Breast epithelium (tissue), 4 donors: ENCODE data around the gene RFT1. TPM values are rescaled to one million over a fixed set of nuclear protein-coding genes. Genes with fewer than 3 reads are reported as not detected.
A peak's percentile ranks its signal among the peaks of the same experiment; 100 is the strongest.

ENCODE experiments used
- DNase-seq, 2 donors: peaks; one replicate each; pipeline ENCODE4 v3.0.0-alpha.2; 2019; ENCODE audit warnings: low spot score in 2 of 2
- H3K27ac ChIP-seq, 2 donors: fragments of 200-600 bp; sonication (generic) in 1 of 2; one replicate each; pipeline ENCODE4 v1.5.1; 2016 to 2019; ENCODE audit warnings: mild to moderate bottlenecking in 1 of 2
- H3K27me3 ChIP-seq, 2 donors: fragments of 200-600 bp; sonication (generic) in 1 of 2; one replicate each; pipeline versions ENCODE4 v1.5.1 to v1.6.0; 2017 to 2019; ENCODE audit warnings: control low read depth in 1 of 2, mild to moderate bottlenecking in 1 of 2
- H3K36me3 ChIP-seq: fragments of 200-600 bp; one replicate; pipeline ENCODE4 v1.5.1; 2019
- H3K4me1 ChIP-seq, 2 donors: fragments of 200-600 bp; sonication (generic); one replicate each; pipeline ENCODE4 v1.5.1; 2016 to 2019; ENCODE audit warnings: control low read depth in 1 of 2
- H3K4me3 ChIP-seq, 3 donors: fragments of 200-600 bp; sonication (generic); 1 replicate in 2 of 3; 2 replicates in 1 of 3; pipeline ENCODE4 v1.5.1; 2016 to 2019; ENCODE audit warnings: mild to moderate bottlenecking in 3 of 3, moderate library complexity in 2 of 3
- H3K9me3 ChIP-seq, 2 donors: fragments of 200-600 bp; sonication (generic) in 1 of 2; one replicate each; pipeline ENCODE4 v1.5.1; 2016 to 2019; ENCODE audit warnings: control low read depth in 1 of 2
- CTCF ChIP-seq, 3 donors: fragments of 450-650 bp; IDR thresholded peaks; one replicate each; pipeline ENCODE4 v1.5.1; 2016 to 2017; ENCODE audit warnings: antibody characterized with exemption in 3 of 3, mild to moderate bottlenecking in 3 of 3, moderate library complexity in 3 of 3
- POLR2A ChIP-seq: fragments of 450-650 bp; IDR thresholded peaks from one replicate; pipeline ENCODE4 v1.6.1; 2016; ENCODE audit warnings: antibody characterized with exemption, mild to moderate bottlenecking, moderate library complexity
- POLR2AphosphoS5 ChIP-seq, 3 donors: sonication (generic); formaldehyde crosslinking; IDR thresholded peaks; one replicate each; pipeline ENCODE4 v1.6.1; 2017; ENCODE audit warnings: antibody characterized with exemption in 3 of 3
- intact Hi-C: fragments of 100-400 bp; cut with DNase I; formaldehyde crosslinking; loops from one replicate; pipeline ENCODE4 v1.15.1; 2023; ENCODE audit warnings: low total_unique reads
- total RNA-seq, 3 donors: library from RNA; depleted of rRNA; stranded (reverse); fragments of >200 nt; gene quantifications; one replicate each; pipeline ENCODE4 v1.1.0, GENCODE V29; 2016

Gene RFT1
- total RNA-seq, 3 donors from 2014 or later = 9.5 to 11.7 (median 10.1) TPM

- H3K9me3 ChIP-seq = no peaks in the 10 kb centered on the region
- intact Hi-C loops = no loop called here
- H3K4me3 ChIP-seq = no peak overlapping the region
- DNase-seq = peak in 1 of 2 donors; percentile 68
- peak overlapping the region; percentile 29 to 63 for H3K27ac ChIP-seq
- no peaks in the 10 kb centered on the region for H3K27me3 ChIP-seq
- TF ChIP-seq CTCF (IDR thresholded peaks at IDR 0.05) (no peak), POLR2A (no peak), POLR2AphosphoS5 (IDR thresholded peaks at IDR 0.05) (no peak)
- no peaks in the 10 kb centered on the region for H3K4me1 ChIP-seq
- H3K36me3 ChIP-seq = no peaks in the 10 kb centered on the region
These were observed 14.9 kb upstream of the RFT1 start for GRCh38 chr3:53144862-53145712.

GRCh38 chr3:53144446-53144845, 14.2 kb upstream of the RFT1 start:
- H3K4me3 ChIP-seq = no peak overlapping the region
- TF ChIP-seq POLR2A = no peak
- TF ChIP-seq POLR2AphosphoS5 (IDR thresholded peaks at IDR 0.05) = no peak
- TF ChIP-seq CTCF (IDR thresholded peaks at IDR 0.05) = no peak
- no peaks in the 10 kb centered on the region for H3K36me3 ChIP-seq
- H3K9me3 ChIP-seq = no peaks in the 10 kb centered on the region
- intact Hi-C loops = no loop called here
- no peaks in the 10 kb centered on the region for H3K27me3 ChIP-seq
- no peak for DNase-seq
- no peaks in the 10 kb centered on the region for H3K4me1 ChIP-seq
- H3K27ac ChIP-seq = no peak overlapping the region

GRCh38 chr3:53142986-53143385, 12.8 kb upstream of the RFT1 start:
- no peak for DNase-seq
- intact Hi-C loops = loop anchor here (1.0 kb wide), 1 partner anchor 22 kb away; no protein-coding TSS in a partner anchor
- Histone ChIP-seq H3K36me3 (no peaks in the 10 kb centered on the region), H3K4me1 (no peaks in the 10 kb centered on the region), H3K9me3 (no peaks in the 10 kb centered on the region), H3K27ac (no peak overlapping the region), H3K27me3 (no peaks in the 10 kb centered on the region), H3K4me3 (no peak overlapping the region)
- no peak for TF ChIP-seq POLR2AphosphoS5 (IDR thresholded peaks at IDR 0.05)
- no peak for TF ChIP-seq CTCF (IDR thresholded peaks at IDR 0.05)
- no peak for TF ChIP-seq POLR2A

- Histone ChIP-seq H3K27ac (no peak overlapping the region), H3K9me3 (no peaks in the 10 kb centered on the region), H3K4me3 (no peak overlapping the region), H3K36me3 (no peaks in the 10 kb centered on the region), H3K4me1 (no peaks in the 10 kb centered on the region), H3K27me3 (no peaks in the 10 kb centered on the region)
- DNase-seq = no peak
- intact Hi-C loops = no loop called here
- no peak for TF ChIP-seq CTCF (IDR thresholded peaks at IDR 0.05)
- no peak for TF ChIP-seq POLR2A
- no peak for TF ChIP-seq POLR2AphosphoS5 (IDR thresholded peaks at IDR 0.05)
These were observed 10.9 kb upstream of the RFT1 start for GRCh38 chr3:53140847-53141845.
